ENCODE measurements around the gene LRRC8B. TPM values are rescaled to one million over a fixed set of nuclear protein-coding genes. Genes with fewer than 3 reads are reported as not detected.

The LRRC8B gene
- total and polyA plus RNA-seq, 9 of the 15 experiments (the other 6 are each of a cell fraction or from before 2014, with no cell fraction given), result 4.3 to 43.7 (median 14.4) TPM

GRCh38 chr1:89594096-89594740, 69.6 kb downstream of the LRRC8B start (continued):
- TF ChIP-seq, protein P1, sequence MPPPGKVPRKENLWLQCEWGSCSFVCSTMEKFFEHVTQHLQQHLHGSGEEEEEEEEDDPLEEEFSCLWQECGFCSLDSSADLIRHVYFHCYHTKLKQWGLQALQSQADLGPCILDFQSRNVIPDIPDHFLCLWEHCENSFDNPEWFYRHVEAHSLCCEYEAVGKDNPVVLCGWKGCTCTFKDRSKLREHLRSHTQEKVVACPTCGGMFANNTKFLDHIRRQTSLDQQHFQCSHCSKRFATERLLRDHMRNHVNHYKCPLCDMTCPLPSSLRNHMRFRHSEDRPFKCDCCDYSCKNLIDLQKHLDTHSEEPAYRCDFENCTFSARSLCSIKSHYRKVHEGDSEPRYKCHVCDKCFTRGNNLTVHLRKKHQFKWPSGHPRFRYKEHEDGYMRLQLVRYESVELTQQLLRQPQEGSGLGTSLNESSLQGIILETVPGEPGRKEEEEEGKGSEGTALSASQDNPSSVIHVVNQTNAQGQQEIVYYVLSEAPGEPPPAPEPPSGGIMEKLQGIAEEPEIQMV (tag; conservative IDR thresholded peaks at IDR 0.05; ENCODE audit: low read depth), result no peak
- TF ChIP-seq EGR1 (conservative IDR thresholded peaks at IDR 0.05), result no peak
- TF ChIP-seq ZNF507 (tag; conservative IDR thresholded peaks at IDR 0.05), result no peak
- no peak for TF ChIP-seq POLR2G (IDR thresholded peaks at IDR 0.05; ENCODE audit: low read depth, low read length)
- TF ChIP-seq PCBP1 (IDR thresholded peaks at IDR 0.05; ENCODE audit: low read depth, low read length, poor library complexity, severe bottlenecking), result no peak

GRCh38 chr1:89596698-89597097, 72.1 kb downstream of the LRRC8B start:
- Histone ChIP-seq H3K4me3 (no peak overlapping the region), H3K27ac (ENCODE audit: extremely low read depth, low read depth, low read length) (no peak overlapping the region), H3K79me2 (ENCODE audit: control insufficient read depth, insufficient read depth, low read length) (peaks cover 15% of the 10 kb centered on the region), H3K36me3 (ENCODE audit: control insufficient read depth, insufficient read depth, low read length) (peaks cover 43% of the 10 kb centered on the region), H3K9me3 (replicated peaks; ENCODE audit: control insufficient read depth, insufficient read depth, low read depth, low read length) (no peaks in the 10 kb centered on the region), H3K27me3 (ENCODE audit: control insufficient read depth in 2 of 2, insufficient read depth in 2 of 2, low read length in 2 of 2) (no peaks in the 10 kb centered on the region), H3K9me1 (ENCODE audit: control insufficient read depth, insufficient read depth, low read length) (no peaks in the 10 kb centered on the region), H3K9ac (ENCODE audit: insufficient read depth in 1 of 2, low read depth in 2 of 2, low read length in 2 of 2) (no peak overlapping the region), H2AFZ (ENCODE audit: low read depth, low read length) (no peak overlapping the region), H3K4me2 (ENCODE audit: insufficient read depth, low read length) (no peak overlapping the region), H3K4me1 (replicated peaks in 1 of 2; ENCODE audit: control insufficient read depth in 2 of 2, insufficient read depth in 2 of 2, low read length in 2 of 2) (no peaks in the 10 kb centered on the region), H4K20me1 (replicated peaks; ENCODE audit: control insufficient read depth, insufficient read depth, low read length) (no peaks in the 10 kb centered on the region)
- TF ChIP-seq SOX6 (IDR thresholded peaks at IDR 0.05) (peak; percentile 35; the same call in 1 of the 2 replicates), JUN (IDR thresholded peaks at IDR 0.05; ENCODE audit: borderline replicate concordance, low read depth, low read length) (no peak), JUN (CRISPR knock-in tag; IDR thresholded peaks at IDR 0.05; ENCODE audit: borderline replicate concordance) (no peak), HSF4 (CRISPR knock-in tag; IDR thresholded peaks at IDR 0.05; ENCODE audit: borderline replicate concordance) (no peak), FOXP4 (CRISPR knock-in tag; IDR thresholded peaks at IDR 0.05; ENCODE audit: borderline replicate concordance) (no peak)
- TF ChIP-seq, protein P2, sequence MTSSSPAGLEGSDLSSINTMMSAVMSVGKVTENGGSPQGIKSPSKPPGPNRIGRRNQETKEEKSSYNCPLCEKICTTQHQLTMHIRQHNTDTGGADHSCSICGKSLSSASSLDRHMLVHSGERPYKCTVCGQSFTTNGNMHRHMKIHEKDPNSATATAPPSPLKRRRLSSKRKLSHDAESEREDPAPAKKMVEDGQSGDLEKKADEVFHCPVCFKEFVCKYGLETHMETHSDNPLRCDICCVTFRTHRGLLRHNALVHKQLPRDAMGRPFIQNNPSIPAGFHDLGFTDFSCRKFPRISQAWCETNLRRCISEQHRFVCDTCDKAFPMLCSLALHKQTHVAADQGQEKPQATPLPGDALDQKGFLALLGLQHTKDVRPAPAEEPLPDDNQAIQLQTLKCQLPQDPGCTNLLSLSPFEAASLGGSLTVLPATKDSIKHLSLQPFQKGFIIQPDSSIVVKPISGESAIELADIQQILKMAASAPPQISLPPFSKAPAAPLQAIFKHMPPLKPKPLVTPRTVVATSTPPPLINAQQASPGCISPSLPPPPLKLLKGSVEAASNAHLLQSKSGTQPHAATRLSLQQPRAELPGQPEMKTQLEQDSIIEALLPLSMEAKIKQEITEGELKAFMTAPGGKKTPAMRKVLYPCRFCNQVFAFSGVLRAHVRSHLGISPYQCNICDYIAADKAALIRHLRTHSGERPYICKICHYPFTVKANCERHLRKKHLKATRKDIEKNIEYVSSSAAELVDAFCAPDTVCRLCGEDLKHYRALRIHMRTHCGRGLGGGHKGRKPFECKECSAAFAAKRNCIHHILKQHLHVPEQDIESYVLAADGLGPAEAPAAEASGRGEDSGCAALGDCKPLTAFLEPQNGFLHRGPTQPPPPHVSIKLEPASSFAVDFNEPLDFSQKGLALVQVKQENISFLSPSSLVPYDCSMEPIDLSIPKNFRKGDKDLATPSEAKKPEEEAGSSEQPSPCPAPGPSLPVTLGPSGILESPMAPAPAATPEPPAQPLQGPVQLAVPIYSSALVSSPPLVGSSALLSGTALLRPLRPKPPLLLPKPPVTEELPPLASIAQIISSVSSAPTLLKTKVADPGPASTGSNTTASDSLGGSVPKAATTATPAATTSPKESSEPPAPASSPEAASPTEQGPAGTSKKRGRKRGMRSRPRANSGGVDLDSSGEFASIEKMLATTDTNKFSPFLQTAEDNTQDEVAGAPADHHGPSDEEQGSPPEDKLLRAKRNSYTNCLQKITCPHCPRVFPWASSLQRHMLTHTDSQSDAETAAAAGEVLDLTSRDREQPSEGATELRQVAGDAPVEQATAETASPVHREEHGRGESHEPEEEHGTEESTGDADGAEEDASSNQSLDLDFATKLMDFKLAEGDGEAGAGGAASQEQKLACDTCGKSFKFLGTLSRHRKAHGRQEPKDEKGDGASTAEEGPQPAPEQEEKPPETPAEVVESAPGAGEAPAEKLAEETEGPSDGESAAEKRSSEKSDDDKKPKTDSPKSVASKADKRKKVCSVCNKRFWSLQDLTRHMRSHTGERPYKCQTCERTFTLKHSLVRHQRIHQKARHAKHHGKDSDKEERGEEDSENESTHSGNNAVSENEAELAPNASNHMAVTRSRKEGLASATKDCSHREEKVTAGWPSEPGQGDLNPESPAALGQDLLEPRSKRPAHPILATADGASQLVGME (CRISPR knock-in tag; IDR thresholded peaks at IDR 0.05), result no peak
- ATAC-seq (no peak), DNase-seq (ENCODE audit: extremely low read depth in 1 of 4, low spot score in 3 of 4) (no peak), FAIRE-seq (no peak)
- WGBS (ENCODE audit: insufficient coverage, low coverage, missing lambda C conversion rate), result 91% methylated on average over 2 of the region's 2 CpGs
- POLR2A ChIA-PET, result interaction anchor here (0.9 to 1.0 kb wide), 2 partner anchors 13 kb away, joined by 3 to 4 read pairs; no protein-coding TSS in a partner anchor
- CTCF ChIA-PET (ENCODE audit: low intra/inter-chr PET ratio), result no interaction called here
- in situ Hi-C loops (cut with MboI), result loop anchor here (5.0 kb wide), 1 partner anchor 79 kb away; no protein-coding TSS in a partner anchor
- intact Hi-C loops (cut with micrococcal nuclease), result no loop called here
- BruUV-seq (replicated peaks), result no TSS peak
